Progenitor cell of endocrine pancreas (in vitro differentiated cells): ENCODE measurements around the gene DPAGT1. TPM values are rescaled to one million over a fixed set of nuclear protein-coding genes. Genes with fewer than 3 reads are reported as not detected.

Source experiments
- DNase-seq: peaks from one replicate; pipeline ENCODE4 v3.0.0; 2021; ENCODE audit warnings: low spot score; ENCODE audit not compliant: unreplicated experiment
- H3K27ac Mint-ChIP-seq: 2 replicates; pipeline ENCODE4 v1.8.0; 2021; ENCODE audit warnings: mild to moderate bottlenecking, moderate library complexity, mixed read lengths
- H3K27me3 Mint-ChIP-seq: 2 replicates; pipeline ENCODE4 v1.8.0; 2021; ENCODE audit warnings: mixed read lengths
- H3K36me3 Mint-ChIP-seq: 2 replicates; pipeline ENCODE4 v1.8.0; 2022; ENCODE audit warnings: mixed read lengths; ENCODE audit not compliant: insufficient read depth
- H3K4me1 Mint-ChIP-seq: 2 replicates; pipeline ENCODE4 v1.8.0; 2021; ENCODE audit warnings: low read depth, mixed read lengths
- H3K4me3 Mint-ChIP-seq: 2 replicates; pipeline ENCODE4 v1.8.0; 2021; ENCODE audit warnings: low read depth, mild to moderate bottlenecking, moderate library complexity, mixed read lengths
- H3K9me3 Mint-ChIP-seq: 2 replicates; pipeline ENCODE4 v1.8.0; 2021; ENCODE audit warnings: low read depth, mixed read lengths
- total RNA-seq: library from RNA; stranded (reverse); gene quantifications from 2 replicates; pipeline ENCODE4 v1.2.1, GENCODE V29; 2021
- TF ChIP-seq, protein P1 (sequence below): fragments of 200-600 bp; sonication (generic); IDR thresholded peaks from one replicate; pipeline ENCODE4 v1.5.0; 2021; ENCODE audit warnings: antibody characterized with exemption, mild to moderate bottlenecking; ENCODE audit not compliant: unreplicated experiment

The DPAGT1 gene
- total RNA-seq, 1 donor from 2014 or later = 53.4 TPM

DNA sequence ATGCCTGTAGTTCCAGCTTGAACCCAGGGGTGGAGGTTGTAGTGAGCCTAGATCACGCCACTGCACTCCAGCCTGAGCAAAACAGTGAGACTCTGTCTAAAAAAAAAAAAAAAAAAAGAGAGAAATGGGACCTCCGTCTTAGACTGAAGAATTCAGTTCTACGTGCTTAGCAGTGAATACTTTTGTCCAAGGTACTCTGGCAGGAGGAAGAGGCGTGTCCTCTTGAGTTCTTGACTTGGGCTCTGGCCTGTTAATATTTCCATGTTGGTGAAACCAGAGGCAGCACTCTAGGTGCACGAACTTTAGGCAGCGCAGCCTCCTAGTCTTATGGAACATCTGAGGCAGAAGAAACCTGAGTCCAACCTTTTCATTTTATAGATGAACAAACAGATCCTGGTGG, 14.5 kb downstream of the DPAGT1 start:
- TF ChIP-seq, protein P1, sequence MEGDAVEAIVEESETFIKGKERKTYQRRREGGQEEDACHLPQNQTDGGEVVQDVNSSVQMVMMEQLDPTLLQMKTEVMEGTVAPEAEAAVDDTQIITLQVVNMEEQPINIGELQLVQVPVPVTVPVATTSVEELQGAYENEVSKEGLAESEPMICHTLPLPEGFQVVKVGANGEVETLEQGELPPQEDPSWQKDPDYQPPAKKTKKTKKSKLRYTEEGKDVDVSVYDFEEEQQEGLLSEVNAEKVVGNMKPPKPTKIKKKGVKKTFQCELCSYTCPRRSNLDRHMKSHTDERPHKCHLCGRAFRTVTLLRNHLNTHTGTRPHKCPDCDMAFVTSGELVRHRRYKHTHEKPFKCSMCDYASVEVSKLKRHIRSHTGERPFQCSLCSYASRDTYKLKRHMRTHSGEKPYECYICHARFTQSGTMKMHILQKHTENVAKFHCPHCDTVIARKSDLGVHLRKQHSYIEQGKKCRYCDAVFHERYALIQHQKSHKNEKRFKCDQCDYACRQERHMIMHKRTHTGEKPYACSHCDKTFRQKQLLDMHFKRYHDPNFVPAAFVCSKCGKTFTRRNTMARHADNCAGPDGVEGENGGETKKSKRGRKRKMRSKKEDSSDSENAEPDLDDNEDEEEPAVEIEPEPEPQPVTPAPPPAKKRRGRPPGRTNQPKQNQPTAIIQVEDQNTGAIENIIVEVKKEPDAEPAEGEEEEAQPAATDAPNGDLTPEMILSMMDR = no peak
- Mint-ChIP-seq H3K27me3 (no peaks in the 10 kb centered on the region), H3K36me3 (peaks cover 3% of the 10 kb centered on the region), H3K4me3 (no peak overlapping the region), H3K9me3 (no peaks in the 10 kb centered on the region), H3K27ac (no peak overlapping the region), H3K4me1 (peaks cover 8% of the 10 kb centered on the region)
- DNase-seq = no peak

DNA sequence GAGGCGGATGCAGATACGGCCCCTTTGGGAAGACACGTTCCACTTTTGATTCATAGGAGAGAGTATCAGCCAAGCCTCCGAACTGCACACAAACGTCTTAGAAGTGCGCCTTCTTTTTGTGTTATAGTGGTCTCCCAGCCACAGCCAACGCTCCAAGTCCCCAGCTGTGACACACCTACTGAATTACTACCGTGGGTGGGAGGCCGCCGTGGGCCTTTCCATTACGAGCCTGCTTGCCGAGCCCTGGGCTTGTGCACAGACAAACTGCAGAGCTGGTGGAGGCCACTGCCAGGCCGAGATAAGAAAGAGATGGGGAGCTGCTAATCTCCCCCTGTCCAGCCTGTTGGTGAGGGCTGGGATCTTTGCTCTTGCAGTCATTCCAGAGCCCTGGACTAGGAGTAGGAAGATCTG, 16.2 kb downstream of the DPAGT1 start:
- H3K4me1 Mint-ChIP-seq = peaks cover 8% of the 10 kb centered on the region
- DNase-seq = no peak
- no peaks in the 10 kb centered on the region for H3K27me3 Mint-ChIP-seq
- peak overlapping the region; percentile 98 for H3K27ac Mint-ChIP-seq
- peak overlapping the region; percentile 96 for H3K4me3 Mint-ChIP-seq
- H3K9me3 Mint-ChIP-seq = no peaks in the 10 kb centered on the region
- peaks cover 10% of the 10 kb centered on the region for H3K36me3 Mint-ChIP-seq
- TF ChIP-seq, protein P1 = no peak

DNA sequence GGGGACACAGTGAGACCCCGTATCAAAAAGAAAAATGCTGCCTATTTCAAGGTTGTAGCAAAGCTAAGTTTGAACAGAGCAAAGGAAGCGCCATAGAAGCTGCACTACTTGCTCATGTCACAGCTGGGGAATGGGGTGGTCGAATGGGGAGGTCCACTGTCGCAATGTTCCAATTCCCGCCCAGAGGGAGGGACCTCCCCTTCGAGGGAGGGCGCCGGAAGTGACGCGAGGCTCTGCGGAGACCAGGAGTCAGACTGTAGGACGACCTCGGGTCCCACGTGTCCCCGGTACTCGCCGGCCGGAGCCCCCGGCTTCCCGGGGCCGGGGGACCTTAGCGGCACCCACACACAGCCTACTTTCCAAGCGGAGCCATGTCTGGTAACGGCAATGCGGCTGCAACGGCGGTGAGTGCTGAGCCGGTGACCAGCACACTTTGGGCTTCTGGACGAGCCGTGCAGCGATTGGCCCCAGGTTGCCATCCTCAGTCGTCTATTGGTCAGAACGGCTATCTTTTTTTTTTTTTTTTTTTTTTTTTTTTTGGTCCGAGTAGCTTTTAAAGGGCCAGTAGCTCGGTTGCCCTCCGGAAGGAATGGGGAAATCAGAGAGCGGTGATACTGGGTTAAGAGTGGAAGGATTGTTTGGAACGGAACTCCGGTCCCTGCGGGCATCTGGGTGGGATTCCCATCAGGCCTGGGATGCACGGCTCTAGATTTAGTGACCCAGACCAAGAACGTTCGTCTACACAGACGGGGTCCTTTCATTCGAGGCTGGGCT, 16.8 kb downstream of the DPAGT1 start, which contains the start of gene HMBS:
Gene HMBS (plus strand): TSS at position 219 of the 774 bp plus-strand sequence. CDS start 153 bp downstream, at position 372.
- Mint-ChIP-seq H3K4me3 (peak within 1 kb of the TSS; percentile 96), H3K27ac (peak within 1 kb of the TSS; percentile 98), H3K27me3 (no peaks in the 10 kb centered on the region), H3K4me1 (peaks cover 8% of the 10 kb centered on the region), H3K36me3 (peaks cover 9% of the 10 kb centered on the region), H3K9me3 (no peaks in the 10 kb centered on the region)
- TF ChIP-seq, protein P1 = no peak
- peak; percentile 69 for DNase-seq

DNA sequence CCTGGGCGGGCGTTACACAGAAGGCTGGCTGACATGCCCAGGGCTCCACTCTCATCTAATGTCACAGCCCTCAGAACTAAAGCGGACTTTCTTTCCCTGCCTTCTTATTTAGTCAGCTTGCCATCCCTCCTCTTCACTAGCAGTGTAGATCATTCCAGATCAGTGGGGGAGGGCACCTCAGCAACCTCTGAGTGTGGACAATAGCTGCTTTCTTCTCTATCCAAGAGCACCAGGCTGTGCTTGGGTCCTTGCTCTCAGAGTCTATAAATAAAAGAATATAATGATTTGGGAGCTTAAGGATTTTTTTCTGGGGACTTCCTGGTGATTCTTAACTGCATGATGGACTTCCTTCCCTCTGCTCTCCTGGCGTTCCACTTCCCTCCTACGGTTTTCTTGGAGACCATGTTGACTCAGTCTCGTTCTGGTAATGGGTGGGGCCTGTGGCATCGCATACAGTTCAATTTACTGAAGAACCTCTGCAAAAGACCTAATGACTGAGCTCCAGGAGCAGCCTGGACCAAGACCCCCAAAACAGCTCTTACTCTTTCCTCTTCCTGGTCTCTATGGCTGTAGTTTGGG, 19.9 kb downstream of the DPAGT1 start:
- H3K27me3 Mint-ChIP-seq = no peaks in the 10 kb centered on the region
- H3K4me1 Mint-ChIP-seq = peaks cover 8% of the 10 kb centered on the region
- DNase-seq = no peak
- H3K9me3 Mint-ChIP-seq = no peaks in the 10 kb centered on the region
- H3K27ac Mint-ChIP-seq = no peak overlapping the region
- TF ChIP-seq, protein P1 = no peak
- peaks cover 13% of the 10 kb centered on the region for H3K36me3 Mint-ChIP-seq
- no peak overlapping the region for H3K4me3 Mint-ChIP-seq

DNA sequence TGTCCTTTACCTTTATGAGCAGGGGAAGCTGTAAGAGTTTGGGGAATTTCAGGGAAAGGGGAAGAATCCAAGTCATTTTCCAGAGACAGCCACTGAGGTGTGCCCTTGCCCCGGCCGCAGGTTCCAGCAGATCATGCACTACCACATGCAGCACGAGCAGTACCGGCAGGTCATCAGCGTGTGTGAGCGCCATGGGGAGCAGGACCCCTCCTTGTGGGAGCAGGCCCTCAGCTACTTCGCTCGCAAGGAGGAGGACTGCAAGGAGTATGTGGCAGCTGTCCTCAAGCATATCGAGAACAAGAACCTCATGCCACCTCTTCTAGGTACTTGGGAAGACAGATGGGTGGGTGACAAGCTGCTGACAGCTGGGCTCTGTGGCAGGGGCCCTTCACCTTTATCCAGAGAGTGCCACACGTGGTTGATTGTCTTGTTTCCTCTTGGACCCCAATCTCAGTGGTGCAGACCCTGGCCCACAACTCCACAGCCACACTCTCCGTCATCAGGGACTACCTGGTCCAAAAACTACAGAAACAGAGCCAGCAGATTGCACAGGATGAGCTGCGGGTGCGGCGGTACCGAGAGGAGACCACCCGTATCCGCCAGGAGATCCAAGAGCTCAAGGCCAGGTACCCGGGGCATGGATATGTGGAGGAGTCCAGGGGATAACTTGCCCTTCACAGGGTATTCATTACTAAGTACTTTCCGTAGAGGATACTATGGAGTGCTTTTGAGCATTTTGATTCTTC, 22.8 kb downstream of the DPAGT1 start:
- Mint-ChIP-seq H3K9me3 (no peaks in the 10 kb centered on the region), H3K27ac (no peak overlapping the region), H3K4me3 (no peak overlapping the region), H3K36me3 (peaks cover 16% of the 10 kb centered on the region), H3K4me1 (no peaks in the 10 kb centered on the region), H3K27me3 (no peaks in the 10 kb centered on the region)
- TF ChIP-seq, protein P1 = no peak
- no peak for DNase-seq
